NCI-H2171 treated with DMSO at 0.1 percent for 48 hours (cell line): Measurements from ENCODE around the gene EEF1A1.

Experiments
- DNase-seq: peaks from one replicate; lab custom pipeline; 2025; lab: John Stamatoyannopoulos, UW

EEF1A1 gene

GRCh38 chr6:73505142-73505541, 15.7 kb downstream of the EEF1A1 start:
- no peak for DNase-seq

- no peak for DNase-seq
Observed at GRCh38 chr6:73504160-73504559, 16.7 kb downstream of the EEF1A1 start.

- no peak for DNase-seq
Observed at GRCh38 chr6:73503027-73503772, 17.6 kb downstream of the EEF1A1 start.

GRCh38 chr6:73497915-73498314, 22.9 kb downstream of the EEF1A1 start:
- DNase-seq: no peak

- DNase-seq: no peak
Observed at GRCh38 chr6:73491377-73491776, 29.5 kb downstream of the EEF1A1 start.

- DNase-seq: no peak
Observed at GRCh38 chr6:73487473-73487872, 33.4 kb downstream of the EEF1A1 start.

- no peak for DNase-seq
Observed at GRCh38 chr6:73484438-73484837, 36.4 kb downstream of the EEF1A1 start.

- no peak for DNase-seq
Observed at GRCh38 chr6:73481969-73482368, 38.9 kb downstream of the EEF1A1 start.

- DNase-seq: no peak
Observed at GRCh38 chr6:73477407-73477806, 43.4 kb downstream of the EEF1A1 start.

GRCh38 chr6:73476723-73477122, 44.1 kb downstream of the EEF1A1 start:
- DNase-seq: no peak

GRCh38 chr6:73471686-73472290, 49.0 kb downstream of the EEF1A1 start:
- DNase-seq: no peak
